B cell (primary cell): ENCODE data around the gene ASIP.

Experiments
- EZH2 ChIP-seq: IDR thresholded peaks from 2 replicates; pipeline ENCODE4 v1.6.1; 2012; ENCODE audit warnings: borderline replicate concordance, low read depth, mild to moderate bottlenecking, moderate library complexity, low read length; ENCODE audit not compliant: insufficient read depth, poor library complexity, severe bottlenecking
- TF ChIP-seq, protein P1 (sequence below): fragments of 200-600 bp; IDR thresholded peaks from one replicate; pipeline ENCODE4 v1.8.0; 2022; ENCODE audit warnings: antibody characterized with exemption, mild to moderate bottlenecking

DNA sequence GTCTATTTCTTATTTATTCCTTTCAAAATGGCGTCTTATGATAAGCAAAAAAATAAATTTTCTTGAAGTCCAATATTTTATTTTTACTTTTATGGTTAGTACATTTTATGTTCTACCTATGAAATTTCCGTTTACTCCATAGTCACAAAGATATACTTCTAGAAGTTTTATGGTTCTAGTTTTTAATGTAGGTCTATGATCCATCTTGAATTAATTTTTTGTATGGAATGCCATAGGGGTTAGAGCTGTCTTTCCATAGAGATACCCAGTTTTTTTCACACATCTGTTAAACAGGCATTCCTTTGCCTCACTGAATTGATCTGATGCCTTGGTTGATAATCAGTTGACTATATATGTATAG lies 24.9 kb upstream of the ASIP start:
- TF ChIP-seq, protein P1, sequence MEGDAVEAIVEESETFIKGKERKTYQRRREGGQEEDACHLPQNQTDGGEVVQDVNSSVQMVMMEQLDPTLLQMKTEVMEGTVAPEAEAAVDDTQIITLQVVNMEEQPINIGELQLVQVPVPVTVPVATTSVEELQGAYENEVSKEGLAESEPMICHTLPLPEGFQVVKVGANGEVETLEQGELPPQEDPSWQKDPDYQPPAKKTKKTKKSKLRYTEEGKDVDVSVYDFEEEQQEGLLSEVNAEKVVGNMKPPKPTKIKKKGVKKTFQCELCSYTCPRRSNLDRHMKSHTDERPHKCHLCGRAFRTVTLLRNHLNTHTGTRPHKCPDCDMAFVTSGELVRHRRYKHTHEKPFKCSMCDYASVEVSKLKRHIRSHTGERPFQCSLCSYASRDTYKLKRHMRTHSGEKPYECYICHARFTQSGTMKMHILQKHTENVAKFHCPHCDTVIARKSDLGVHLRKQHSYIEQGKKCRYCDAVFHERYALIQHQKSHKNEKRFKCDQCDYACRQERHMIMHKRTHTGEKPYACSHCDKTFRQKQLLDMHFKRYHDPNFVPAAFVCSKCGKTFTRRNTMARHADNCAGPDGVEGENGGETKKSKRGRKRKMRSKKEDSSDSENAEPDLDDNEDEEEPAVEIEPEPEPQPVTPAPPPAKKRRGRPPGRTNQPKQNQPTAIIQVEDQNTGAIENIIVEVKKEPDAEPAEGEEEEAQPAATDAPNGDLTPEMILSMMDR = no peak
- no peak for TF ChIP-seq EZH2
